Urinary bladder (tissue), 4 donors: ENCODE results near the gene AHNAK. TPM values are rescaled to one million over a fixed set of nuclear protein-coding genes. Genes with fewer than 3 reads are reported as not detected.
A peak's percentile ranks its signal among the peaks of the same experiment; 100 is the strongest.
"Not testable (repeated sequence)": the region's sequence is repeated elsewhere in the genome, so short reads cannot be mapped to it uniquely, and the experiment has no call there.

Source experiments
- DNase-seq: peaks from one replicate; pipeline ENCODE4 v3.0.0-alpha.2; 2015; ENCODE audit errors: extremely low spot score
- H3K27ac ChIP-seq: one replicate; pipeline ENCODE4 v1.5.1; 2013; ENCODE audit warnings: low read depth, mild to moderate bottlenecking, moderate library complexity
- H3K36me3 ChIP-seq: one replicate; pipeline ENCODE4 v1.6.1; 2013; ENCODE audit warnings: mild to moderate bottlenecking, moderate library complexity; ENCODE audit not compliant: insufficient read depth
- H3K4me1 ChIP-seq: one replicate; pipeline ENCODE4 v1.6.1; 2013; ENCODE audit warnings: mild to moderate bottlenecking, moderate library complexity; ENCODE audit not compliant: insufficient read depth
- H3K4me3 ChIP-seq: one replicate; pipeline ENCODE4 v1.5.1; 2013; ENCODE audit warnings: low read depth, low read length
- WGBS: extraction: QIAGEN DNeasy Blood & Tissue Kit; methylation state at CpG from one replicate; pipeline ENCODE4 v1.1.7; 2013; 5-methylcytosine and 5-hydroxymethylcytosine counted together
- polyA plus RNA-seq: library from polyadenylated mRNA; stranded (reverse); fragments of 200-250 nt; gene quantifications from one replicate; pipeline ENCODE4 v1.2.3, GENCODE V29; 2013
- total RNA-seq: library from RNA; depleted of rRNA; stranded (reverse); fragments of >200 nt; gene quantifications from one replicate; pipeline ENCODE4 v1.2.3, GENCODE V29; 2014
- donor health status: healthy with polysubstance abuse.
- donor health status: healthy.

The AHNAK gene
- total and polyA plus RNA-seq, 2 donors = 200 to 554 TPM

DNA sequence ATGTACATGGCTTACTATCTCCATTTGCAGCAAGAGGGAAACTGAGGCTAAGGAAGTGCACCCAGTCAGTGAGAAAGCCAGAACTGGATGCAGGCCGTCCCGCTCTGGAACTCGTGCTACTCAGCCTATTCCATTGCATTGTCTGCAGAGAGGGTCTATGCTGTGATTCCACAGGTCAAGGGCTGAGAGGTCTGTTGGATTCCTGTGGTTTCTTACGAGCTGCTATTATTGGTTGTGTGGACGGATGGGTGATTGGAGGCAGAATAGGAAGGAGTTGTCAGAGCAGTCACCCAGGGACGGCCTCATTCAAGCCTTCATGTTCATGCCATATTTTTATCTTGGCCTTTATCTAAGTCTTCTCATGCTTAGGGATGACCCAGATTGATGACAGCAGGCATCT is 94.3 kb downstream of the AHNAK start:
- H3K4me1 ChIP-seq = no peaks in the 10 kb centered on the region
- 85% methylated on average over 6 of the region's 6 CpGs for WGBS
- H3K4me3 ChIP-seq = no peak overlapping the region
- H3K27ac ChIP-seq = no peak overlapping the region
- no peak for DNase-seq
- no peaks in the 10 kb centered on the region for H3K36me3 ChIP-seq

GRCh38 chr11:62451241-62451621 is 95.4 kb downstream of the AHNAK start:
- no peak for DNase-seq
- Histone ChIP-seq H3K4me3 (no peak overlapping the region), H3K27ac (no peak overlapping the region), H3K4me1 (no peaks in the 10 kb centered on the region), H3K36me3 (no peaks in the 10 kb centered on the region)
- WGBS = 48% methylated on average over 8 of the region's 8 CpGs

GRCh38 chr11:62450543-62451240 is 95.9 kb downstream of the AHNAK start:
- no peak overlapping the region for H3K27ac ChIP-seq
- H3K4me1 ChIP-seq = no peaks in the 10 kb centered on the region
- WGBS = 88% methylated on average over 15 of the region's 15 CpGs

GRCh38 chr11:62449912-62450311 is 96.7 kb downstream of the AHNAK start:
- not testable (repeated sequence) for H3K27ac ChIP-seq, H3K36me3 ChIP-seq, H3K4me1 ChIP-seq, H3K4me3 ChIP-seq, DNase-seq
- WGBS = 87% methylated on average over 7 of the region's 7 CpGs

More at GRCh38 chr11:62450543-62451240, 95.9 kb downstream of the AHNAK start:
- Histone ChIP-seq H3K36me3 (no peaks in the 10 kb centered on the region), H3K4me3 (no peak overlapping the region)
- DNase-seq = no peak

DNA sequence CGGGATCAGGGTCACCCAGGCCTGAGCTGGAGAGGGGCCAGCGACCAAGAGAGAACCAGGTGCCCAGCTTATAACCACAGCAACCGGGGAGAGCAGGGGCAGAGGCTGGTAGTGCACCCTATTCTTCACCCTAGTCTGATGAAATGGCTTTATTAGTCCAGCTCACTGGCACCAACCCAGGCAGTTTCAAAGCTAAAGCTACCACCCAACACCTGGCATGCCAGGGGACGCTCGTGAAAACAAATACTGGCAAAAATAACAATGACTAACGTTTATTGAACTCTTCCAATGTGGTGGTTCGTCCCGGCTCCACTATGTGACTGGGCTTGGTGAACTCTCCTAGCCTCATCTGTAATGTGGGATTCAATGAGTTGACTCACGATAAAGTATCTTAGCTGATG is 97.2 kb downstream of the AHNAK start:
- H3K27ac ChIP-seq = no peak overlapping the region

GRCh38 chr11:62446091-62446490 is 100.5 kb downstream of the AHNAK start:
- Histone ChIP-seq H3K4me3 (no peak overlapping the region), H3K36me3 (no peaks in the 10 kb centered on the region), H3K27ac (no peak overlapping the region), H3K4me1 (no peaks in the 10 kb centered on the region)
- 55% methylated on average over 5 of the region's 5 CpGs for WGBS
- DNase-seq = no peak

More for the DNA sequence above, 97.2 kb downstream of the AHNAK start:
- 74% methylated on average over 9 of the region's 9 CpGs for WGBS
- Histone ChIP-seq H3K4me3 (no peak overlapping the region), H3K4me1 (no peaks in the 10 kb centered on the region), H3K36me3 (no peaks in the 10 kb centered on the region)
- DNase-seq = no peak

DNA sequence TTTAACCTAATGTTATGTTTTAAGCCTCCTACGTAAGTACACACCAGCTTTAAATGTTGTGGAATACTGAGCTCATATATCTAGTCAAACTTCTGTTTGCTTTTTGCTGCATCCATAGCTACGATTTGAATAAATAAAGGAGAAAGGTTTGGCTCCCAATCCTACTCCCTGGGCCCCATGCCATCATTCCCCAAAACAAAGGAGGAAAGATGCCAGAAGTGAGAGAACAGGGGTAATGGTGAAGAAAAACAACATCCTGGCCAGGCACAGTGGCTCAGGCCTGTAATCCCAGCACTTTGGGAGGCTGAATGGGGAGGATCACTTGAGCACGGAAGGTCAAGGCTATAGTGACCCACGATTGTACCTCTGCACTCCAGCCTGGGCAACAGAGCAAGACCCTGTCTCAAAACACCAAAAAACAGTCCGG is 101.3 kb downstream of the AHNAK start:
- 28% methylated on average over 5 of the region's 5 CpGs for WGBS
- Histone ChIP-seq H3K27ac (no peak overlapping the region), H3K36me3 (no peaks in the 10 kb centered on the region), H3K4me3 (no peak overlapping the region), H3K4me1 (no peaks in the 10 kb centered on the region)
- DNase-seq = peak; percentile 82

GRCh38 chr11:62444835-62445234 is 101.8 kb downstream of the AHNAK start:
- DNase-seq = no peak
- Histone ChIP-seq H3K4me1 (no peaks in the 10 kb centered on the region), H3K27ac (peak overlapping the region; percentile 78), H3K4me3 (peak overlapping the region; percentile 31), H3K36me3 (no peaks in the 10 kb centered on the region)
- WGBS = 17% methylated on average over 9 of the region's 9 CpGs

- Histone ChIP-seq H3K4me3 (peak overlapping the region; percentile 31), H3K4me1 (no peaks in the 10 kb centered on the region), H3K27ac (peak overlapping the region; percentile 78), H3K36me3 (no peaks in the 10 kb centered on the region)
- WGBS = 17% methylated on average over 23 of the region's 23 CpGs
- no peak for DNase-seq
These were observed 102.3 kb downstream of the AHNAK start for GRCh38 chr11:62444236-62444833.

GRCh38 chr11:62443390-62444235 is 103.0 kb downstream of the AHNAK start:
- H3K4me1 ChIP-seq = no peaks in the 10 kb centered on the region
- H3K36me3 ChIP-seq = no peaks in the 10 kb centered on the region
- 61% methylated on average over 17 of the region's 17 CpGs for WGBS
- H3K27ac ChIP-seq = peak overlapping the region; percentile 44
- no peak overlapping the region for H3K4me3 ChIP-seq
- no peak for DNase-seq

- Histone ChIP-seq H3K4me1 (no peaks in the 10 kb centered on the region), H3K4me3 (no peak overlapping the region), H3K27ac (peak overlapping the region; percentile 55), H3K36me3 (no peaks in the 10 kb centered on the region)
- no peak for DNase-seq
- WGBS = 39% methylated on average over 23 of the region's 23 CpGs
These were observed 106.6 kb downstream of the AHNAK start for GRCh38 chr11:62439785-62440602.

- no peak overlapping the region for H3K27ac ChIP-seq
- H3K4me3 ChIP-seq = no peak overlapping the region
- no peaks in the 10 kb centered on the region for H3K36me3 ChIP-seq
- WGBS = 74% methylated on average over 4 of the region's 4 CpGs
- no peaks in the 10 kb centered on the region for H3K4me1 ChIP-seq
- DNase-seq = no peak
These were observed 108.0 kb downstream of the AHNAK start for GRCh38 chr11:62438641-62439040.

GRCh38 chr11:62437616-62438015 is 109.0 kb downstream of the AHNAK start:
- H3K4me3 ChIP-seq = no peak overlapping the region
- no peak for DNase-seq
- H3K36me3 ChIP-seq = no peaks in the 10 kb centered on the region
- 95% methylated on average over 1 of the region's 1 CpG for WGBS
- no peak overlapping the region for H3K27ac ChIP-seq
- no peaks in the 10 kb centered on the region for H3K4me1 ChIP-seq
